A172 (cell line): ENCODE data around the gene TLR6. TPM values are rescaled to one million over a fixed set of nuclear protein-coding genes. Genes with fewer than 3 reads are reported as not detected.
A peak's percentile ranks its signal among the peaks of the same experiment; 100 is the strongest.

ENCODE experiments used
- DNase-seq: peaks from one replicate; pipeline ENCODE4 v3.0.0-alpha.2; 2015; ENCODE audit warnings: low spot score
- total RNA-seq: library from RNA; depleted of rRNA; stranded (reverse); fragments of >200 nt; shearing (Covaris generic); gene quantifications from 2 replicates; pipeline ENCODE4 v1.2.3, GENCODE V29; 2014

TLR6 gene
- total RNA-seq, 1 experiment from 2014 or later: 11.0 TPM

DNA sequence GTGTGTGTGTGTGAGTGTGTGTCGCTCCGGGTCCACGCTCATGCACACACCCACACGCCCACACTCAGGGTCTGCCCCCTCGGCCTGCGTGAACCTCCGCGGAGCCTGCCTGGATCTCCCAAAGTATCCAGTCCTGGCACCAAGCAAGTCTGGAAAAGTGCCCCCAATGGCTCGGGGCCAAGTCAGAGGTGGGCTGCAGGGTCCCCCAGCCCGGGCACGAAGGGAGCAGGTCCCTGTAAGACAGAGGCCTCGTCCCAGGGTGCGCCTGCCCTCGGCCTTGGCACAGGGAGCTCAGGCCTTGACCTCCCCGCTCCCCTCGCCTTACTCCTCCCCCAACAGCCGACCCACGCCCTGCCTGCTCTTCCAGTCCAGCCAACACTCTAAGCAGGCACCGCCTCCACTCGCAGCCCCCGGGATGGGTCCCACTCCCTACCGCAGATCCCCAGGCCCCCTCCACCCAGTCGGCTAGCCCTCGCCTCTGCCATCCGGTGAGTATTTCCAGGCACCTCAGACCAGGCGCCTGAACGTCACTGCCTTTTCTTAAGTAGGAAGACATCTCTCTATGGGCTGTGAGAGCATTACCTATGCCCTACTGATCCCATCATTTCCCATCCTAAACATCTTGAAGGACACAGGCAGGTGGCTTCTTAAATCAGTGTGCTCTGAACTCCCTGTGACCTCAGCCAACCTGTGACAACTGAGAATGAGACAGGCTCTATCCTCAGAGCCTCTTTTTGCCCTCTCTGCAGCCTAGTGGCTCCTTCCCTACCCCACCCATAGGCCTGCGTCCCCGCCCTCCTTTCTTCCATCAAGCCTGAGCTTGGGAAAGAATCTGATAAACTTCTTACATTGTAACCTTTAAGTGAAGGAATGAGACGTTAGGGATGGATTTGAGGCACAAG, 11.7 kb upstream of the TLR6 start:
- DNase-seq: no peak

DNA sequence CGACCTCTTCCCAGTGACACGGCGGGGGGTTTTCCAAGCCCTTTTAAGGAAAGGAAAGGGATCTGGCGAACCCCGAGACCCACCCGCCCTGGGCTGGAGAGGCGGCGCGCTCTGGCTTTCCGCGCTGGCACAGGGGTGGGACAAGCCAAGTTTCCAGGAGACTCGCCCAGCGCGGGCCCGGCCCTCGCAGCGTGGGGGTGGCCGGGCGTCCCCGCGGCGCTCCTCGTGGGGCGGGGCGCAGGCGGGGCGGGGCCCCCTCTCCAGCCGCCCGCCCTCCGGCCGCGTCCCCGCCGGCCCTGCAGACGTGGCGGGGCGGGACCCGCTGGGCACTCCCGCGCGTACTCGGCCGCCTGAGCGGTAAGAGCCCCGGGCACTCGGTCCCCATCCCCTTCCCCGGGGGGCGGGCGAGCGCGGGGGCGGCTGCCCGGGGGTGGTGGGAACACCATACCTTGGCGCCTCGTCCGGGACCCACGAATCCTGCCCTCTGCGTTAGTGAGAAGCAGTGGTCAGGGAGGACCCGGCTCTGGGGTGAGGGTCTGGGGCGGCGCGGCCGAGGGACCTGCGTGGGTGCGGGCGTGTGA, 11.0 kb upstream of the TLR6 start, which contains the start of gene FAM114A1:
Gene FAM114A1, plus strand, starts transcription at position 329 of the 581 bp plus-strand sequence. CDS start 10,273 bp downstream, outside the sequence.
- DNase-seq: peak; percentile 55

DNA sequence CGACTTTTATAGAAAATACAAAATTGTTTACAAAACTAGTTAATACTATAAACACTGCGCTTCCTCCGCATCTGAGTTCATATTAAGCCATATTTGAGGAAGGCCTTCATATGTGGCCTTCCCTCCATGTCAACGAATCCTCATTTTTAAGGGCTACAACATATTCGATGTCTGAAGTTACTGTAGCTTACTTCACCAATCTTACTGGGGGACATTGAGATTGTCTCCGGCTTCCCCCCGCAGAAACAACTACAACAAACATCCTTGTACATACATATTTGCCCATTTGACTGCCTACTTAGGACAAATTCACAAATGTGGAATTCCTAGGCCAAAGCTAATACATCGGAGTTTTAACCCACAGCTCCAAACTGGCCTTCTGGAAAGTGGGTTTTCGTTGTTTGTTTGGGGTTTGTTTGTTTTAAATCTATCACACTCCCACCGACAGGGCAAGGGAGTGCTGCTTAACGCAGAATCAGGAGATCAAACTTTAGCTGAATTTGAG, 10.4 kb upstream of the TLR6 start:
- no peak for DNase-seq

DNA sequence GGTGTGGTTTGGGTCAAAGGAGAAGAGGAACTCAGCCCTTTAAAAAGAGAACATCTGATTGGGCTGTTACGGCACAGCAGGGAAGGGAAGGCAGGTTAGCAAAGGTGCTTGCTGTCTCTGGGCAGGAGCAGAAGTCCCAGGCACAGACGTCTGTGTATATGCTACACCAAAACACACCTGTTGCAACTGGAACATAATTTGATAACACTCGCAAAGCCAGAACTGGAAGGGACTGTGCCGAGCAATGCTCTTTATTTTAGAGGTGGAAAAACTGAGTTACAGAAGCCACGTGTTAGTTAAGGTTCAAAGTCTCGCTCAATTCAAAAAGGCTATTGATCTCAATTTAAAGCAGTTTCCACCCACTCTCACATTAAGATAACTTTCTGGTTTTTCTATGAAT, 8.8 kb upstream of the TLR6 start:
- no peak for DNase-seq

DNA sequence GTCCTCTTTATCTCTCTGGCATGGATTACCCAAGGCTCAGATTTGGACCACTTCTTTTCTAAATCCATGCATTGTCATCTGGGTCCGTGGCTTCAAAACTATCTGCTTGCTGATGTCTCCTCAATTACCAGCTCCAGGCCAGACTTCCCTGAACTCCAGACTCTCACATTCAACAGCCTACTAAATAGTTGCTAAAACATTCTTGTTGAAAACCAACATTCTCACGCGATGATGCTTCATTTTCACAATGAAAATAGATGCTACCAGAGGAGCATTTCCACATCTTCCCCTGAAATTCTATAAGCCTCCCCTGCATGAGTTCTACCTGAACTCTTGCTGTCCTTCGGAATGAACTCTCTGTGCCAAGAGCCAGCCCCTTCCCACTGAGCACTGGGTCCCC, 5.2 kb upstream of the TLR6 start:
- DNase-seq: no peak

DNA sequence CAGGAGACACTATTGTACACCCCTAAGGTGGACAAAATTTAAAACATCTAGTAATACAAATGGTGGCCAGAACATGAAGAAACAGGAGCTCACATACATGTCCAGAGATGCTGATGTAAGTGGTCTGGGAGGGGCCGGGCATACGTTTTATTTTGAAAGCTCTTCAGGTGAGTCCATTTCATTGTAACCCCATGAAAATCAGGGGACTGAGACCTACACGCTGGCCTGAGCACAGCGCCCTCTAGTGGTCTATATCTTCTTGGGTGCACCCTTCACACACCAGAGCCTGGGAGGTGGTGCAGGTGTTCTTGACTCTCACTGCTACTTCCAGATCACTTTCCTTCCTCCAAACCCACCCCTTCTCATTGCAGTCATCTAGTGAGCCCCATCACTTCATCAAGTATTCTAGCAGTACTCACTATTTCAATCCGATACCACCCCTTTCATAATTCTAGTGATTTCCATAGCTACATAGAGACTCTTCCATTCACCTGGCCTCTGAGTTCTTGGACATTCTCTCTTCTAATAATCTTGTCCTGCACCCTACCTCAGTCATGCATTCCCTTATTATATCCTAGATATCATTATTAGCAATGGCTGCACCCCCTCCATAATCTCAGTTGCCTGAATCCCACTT, 4.3 kb upstream of the TLR6 start:
- peak; percentile 30 for DNase-seq

DNA sequence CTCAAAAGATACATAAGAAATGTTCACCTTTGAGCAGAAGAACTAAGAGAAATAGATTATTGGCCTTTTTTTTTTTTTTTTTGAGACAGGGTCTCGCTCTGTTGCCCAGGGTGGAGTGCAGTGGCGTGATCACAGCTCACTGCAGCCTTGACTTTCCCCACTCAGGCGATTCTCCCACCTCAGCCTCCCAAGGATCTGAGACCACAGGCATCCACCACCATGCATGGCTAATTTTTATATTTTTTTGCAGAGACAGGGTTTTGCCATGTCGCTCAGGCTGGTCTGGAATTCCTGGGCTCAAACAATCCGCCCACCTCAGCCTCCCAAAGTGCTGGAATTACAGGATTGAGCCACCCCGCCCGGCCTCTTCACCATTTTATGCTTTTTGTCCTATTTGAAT, 2.9 kb upstream of the TLR6 start:
- no peak for DNase-seq

DNA sequence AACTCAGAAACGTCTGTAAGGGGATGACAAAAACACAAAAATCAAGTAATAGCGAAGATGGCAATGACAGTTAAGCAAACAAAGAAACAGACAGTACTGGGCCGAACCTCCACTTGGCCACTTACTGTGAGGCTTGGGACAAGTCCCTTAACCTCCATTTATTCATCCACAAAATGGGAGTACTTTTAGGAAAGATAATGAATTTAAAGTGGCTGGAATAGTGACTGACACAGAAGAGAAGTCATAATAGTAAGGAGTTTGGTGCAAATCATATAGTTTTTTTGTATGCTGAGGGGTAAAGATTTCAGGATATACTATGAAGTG, 1.4 kb upstream of the TLR6 start:
- DNase-seq: no peak

DNA sequence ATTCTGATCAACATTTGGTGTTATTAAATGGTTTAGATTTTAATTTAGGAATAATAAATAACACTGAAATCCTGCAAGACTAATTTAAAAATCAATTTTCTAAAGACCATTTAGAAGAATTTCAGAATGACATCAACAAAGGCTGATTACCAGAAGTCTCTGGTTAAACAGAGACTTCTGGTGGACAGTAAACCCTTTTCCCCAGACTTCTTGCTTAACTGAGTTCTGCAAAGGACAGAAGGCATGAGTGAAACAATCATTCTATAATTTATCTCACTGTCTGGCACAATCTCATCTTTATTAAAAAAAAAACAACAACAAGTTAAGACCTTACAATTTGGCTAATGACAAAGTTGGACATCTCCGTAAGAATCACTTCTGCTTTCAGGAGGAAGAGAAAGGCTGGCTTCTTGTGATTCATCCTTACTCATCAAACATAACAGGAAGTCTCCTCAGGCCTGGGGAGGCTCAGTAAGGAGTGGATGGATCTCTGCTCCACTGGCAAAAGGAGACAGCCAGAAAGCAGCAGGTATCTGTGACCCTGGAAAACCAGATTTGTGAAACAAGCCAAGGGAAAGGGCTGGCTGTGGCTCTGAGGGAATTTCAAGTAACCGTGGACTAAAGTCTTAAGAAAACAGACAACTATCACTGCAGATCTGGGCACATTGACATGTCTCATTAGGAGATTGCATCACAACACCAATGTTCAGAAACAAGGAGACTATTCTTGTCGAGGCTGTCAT, 908 bp upstream of the TLR6 start:
- DNase-seq: peak; percentile 91

DNA sequence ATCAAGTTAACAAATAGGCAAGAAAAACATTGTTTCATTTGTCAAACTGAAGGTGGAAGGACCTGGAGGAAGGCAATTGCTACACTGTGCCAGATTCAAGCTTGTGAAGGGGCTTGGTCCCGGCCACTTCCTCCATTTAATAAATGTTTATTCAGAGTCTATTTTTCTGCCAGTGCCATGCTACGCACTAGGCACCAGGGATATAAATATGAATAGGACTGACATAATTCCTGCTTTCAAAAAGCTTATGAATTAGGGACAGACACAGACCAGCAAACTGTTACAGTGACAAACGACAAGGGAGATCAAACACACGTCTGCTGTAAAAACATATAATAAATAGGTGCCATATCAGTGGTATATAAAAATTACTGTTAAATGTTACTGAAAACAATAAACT, 571 bp downstream of the TLR6 start:
- DNase-seq: no peak

DNA sequence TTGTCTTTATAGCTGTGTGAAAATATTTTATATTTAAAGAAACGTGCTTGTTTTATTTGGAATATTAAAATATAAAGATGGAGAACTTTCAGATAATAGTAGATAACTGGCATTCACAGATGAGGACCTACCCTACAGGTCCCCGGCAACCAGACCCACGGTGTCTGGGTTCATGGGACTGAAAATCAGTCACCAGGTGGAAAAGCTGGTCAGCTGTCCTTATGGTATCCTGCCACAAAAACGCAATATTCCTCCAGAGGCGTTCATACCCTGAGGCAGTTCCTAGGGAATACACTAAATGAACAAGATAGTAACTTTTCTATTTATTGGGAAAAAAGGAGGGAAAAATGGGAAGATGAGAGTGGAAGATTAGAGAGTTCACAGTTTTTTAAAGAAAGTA, 1.2 kb downstream of the TLR6 start:
- DNase-seq: no peak

DNA sequence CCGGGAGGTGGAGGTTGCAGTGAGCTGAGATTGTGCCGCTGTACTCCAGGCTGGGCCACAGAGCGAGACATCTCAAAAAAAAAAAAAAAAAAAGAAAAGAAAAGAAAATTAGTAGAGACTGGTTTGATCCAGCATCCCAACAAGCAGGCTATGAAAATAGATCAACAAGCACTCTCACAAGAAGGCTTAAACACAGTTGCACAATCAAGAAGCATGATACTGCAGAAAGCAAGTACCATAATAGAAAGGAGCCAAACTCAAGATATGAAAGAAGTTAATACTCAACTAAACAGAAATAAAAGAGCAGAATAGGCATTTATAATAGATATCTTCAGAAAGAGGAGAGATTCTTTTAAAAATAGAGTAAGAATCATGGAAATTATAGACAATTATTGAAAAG, 10.6 kb downstream of the TLR6 start:
- DNase-seq: no peak

DNA sequence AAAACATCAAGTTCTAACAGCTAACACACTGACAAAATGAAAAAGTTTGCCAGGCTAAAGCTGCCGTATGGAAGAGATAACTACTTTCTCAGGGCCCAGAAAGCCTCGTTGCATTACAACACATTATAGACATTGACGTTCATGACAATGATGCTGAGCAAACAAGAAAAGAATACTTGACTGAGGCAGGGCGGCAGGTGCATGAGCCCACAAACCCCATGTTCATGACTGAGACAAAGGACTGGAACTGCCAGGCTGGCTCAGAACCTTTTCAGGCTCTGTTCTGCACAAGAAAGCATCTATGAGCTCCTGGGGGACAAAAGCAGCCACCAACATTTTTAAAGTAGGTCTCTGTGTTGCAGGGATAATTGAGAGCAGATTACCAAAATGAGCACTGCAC, 13.6 kb downstream of the TLR6 start:
- DNase-seq: no peak

DNA sequence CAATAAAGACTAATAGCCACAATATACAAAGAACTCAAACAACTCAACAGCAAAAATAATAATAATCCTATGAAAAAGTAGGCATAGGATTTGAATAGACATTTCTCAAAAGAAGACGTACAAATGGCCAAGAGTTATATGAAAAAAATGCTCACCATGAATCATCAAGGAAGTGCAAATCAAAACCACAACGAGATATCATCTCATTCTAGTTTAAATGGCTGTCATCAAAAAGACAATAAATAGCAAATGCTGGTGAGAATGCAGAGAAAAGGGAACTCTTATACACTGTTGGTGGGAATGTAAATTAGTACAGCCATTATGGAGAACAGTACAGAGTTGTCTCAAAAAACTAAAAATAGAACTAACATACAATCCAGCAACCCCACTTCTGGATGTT, 18.8 kb downstream of the TLR6 start:
- peak; percentile 58 for DNase-seq

DNA sequence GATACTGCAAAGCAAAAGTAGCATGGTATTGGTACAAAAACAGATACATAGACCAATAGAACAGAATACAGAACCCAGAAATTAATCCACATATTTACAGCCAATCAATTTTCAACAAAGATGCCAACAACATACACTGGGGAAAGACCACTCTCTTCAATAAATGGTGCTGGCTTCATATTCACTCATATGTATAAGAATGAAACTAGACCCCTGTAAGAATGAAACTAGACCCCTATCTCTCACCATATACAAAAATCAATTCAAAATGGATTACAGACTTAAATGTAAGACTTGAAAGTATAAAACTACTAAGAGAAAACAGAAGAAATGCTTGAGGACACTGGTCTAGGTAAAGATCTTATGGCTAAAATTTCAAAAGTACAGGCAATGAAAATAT, 19.3 kb downstream of the TLR6 start:
- no peak for DNase-seq

DNA sequence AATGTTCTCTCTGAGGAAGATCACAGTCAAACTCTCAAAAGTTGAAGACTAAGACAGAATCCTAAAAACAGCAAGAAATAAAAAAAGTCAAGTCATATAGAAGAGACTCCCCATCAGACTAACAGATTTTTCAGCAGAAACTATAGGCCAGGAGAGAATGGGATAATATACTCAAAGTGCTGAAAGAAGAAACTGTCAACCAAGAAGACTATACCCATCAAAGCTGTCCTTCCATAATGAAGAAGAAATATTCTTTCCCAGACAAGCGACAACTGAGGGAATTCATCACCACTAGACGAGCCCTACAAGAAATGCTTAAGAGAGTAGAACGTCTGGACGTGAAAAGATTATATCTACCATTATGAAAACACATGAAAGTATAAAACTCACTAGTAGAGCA, 22.0 kb downstream of the TLR6 start:
- DNase-seq: no peak

DNA sequence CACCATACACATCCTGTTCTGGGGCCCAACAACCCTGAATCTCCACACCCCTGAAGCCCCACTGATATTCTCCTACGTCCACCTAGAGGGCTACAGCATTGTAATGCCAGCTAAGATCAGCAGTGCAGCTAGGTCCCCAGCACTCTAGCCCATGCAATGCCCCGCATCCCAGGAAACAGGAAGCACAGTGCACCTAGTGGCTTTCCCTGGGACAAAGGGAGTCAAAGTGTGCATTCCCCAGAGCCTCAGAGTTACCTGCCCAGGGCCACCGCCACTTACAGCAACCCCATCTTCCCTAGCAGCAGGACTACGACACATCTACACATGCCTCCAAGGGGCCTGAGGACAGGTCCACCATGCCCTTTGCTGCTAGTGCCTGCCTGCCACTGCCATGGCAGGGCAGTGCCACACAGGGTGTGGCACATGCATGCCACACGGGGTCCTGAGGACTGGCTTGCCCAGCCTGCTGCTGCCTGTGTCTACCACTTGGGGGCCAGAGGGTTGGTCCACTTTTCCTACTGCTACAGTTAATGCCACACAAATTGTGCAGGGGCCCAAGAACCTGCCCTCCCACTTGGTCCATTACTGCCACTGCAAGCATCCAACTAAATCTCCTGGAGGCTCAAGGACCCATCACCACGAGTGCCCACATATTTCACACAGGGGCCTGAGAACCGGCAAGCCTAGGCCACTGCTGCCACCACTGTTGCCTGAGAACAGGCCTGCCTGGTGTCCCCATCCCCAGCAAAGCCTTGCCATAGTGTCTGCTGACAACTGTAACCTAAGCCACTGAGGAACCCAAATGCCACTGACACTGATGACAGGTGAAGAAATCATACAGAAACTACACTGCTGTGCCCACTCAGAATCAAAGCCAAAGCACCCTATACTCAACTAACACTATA, 23.7 kb downstream of the TLR6 start:
- DNase-seq: no peak

DNA sequence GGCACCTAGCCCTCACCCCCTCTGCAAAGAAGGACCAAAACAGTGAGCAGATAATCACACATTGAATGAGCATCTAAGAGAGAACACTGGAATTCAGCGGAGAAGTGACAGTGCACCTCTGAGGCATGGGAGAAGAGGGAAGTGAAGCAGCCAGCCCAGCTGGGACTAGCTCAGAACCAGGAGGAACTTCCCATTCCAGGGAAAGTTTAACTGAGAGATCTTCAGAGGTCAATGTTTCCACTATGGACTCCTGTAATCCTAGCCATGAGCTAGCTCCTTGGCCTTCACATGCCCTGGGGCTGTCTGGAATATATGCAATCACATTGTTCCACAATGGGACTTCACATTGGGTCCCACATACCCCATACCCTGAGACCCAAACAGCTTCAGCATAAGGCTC, 24.4 kb downstream of the TLR6 start:
- no peak for DNase-seq

DNA sequence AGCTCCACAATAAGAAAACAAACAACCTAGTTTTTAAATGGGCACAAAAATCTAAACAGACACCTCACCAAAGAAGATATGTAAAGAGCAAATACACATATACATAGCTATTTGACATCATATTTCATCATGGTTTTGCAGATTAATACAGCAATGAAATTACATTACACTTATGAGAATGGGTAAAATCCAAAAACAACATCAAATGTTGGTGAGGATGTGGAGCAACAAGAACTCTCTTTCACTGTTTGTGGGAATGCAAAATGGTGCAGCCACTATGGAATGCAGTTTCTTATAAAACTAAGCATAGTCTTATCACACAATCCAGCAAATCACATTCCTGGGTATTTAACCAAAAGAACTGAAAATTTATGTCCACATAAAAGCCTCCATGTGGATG, 25.0 kb downstream of the TLR6 start:
- DNase-seq: no peak

DNA sequence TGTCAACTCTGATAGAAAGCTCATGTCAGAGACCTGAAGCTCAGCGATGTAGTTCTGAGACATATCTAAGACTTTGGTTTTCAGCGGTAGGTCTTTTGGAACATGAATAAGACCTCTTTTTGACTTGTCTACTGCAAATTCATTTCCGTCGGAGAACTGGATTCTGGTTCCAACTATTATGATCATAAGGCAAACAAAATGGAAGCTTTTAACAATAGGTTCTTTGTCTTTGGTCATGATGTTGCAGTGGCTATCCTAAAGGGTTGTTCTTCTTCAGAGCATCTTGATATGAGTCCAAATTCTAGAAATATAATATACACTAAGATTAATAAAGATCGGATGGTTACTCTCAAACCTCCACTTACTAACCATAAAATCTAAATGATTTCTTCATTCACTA, 27.4 kb downstream of the TLR6 start:
- no peak for DNase-seq

DNA sequence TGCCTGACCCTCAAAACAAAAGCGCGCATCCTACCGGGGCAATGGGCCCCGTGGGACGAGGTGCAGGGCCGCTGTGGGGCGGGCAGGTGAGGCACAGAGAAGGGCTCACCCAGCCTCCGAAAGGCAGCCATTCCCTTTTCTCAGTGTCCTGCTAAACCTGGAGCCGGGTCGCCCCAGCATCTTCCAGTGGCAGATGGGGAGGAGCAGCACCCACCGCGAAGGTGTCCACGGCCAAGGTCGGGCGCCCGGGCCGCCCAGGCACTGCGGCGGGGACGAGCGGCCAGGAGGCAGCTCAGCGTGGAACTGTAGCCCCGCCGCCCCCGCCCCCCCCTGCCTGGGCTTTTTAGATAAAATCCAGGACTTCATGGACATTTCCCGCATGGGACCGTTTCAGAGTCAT, 32.9 kb downstream of the TLR6 start:
- no peak for DNase-seq
